GM06990 (cell line): Measurements from ENCODE around the gene OVAAL.

ENCODE experiments used
- DNase-seq: peaks from one replicate; pipeline ENCODE4 v3.0.0-alpha.2; 2011; ENCODE audit not compliant: insufficient read length; ENCODE audit errors: extremely low read depth
- H3K27me3 ChIP-seq: replicated peaks from 2 replicates; pipeline ENCODE4 v1.6.0; 2011; ENCODE audit warnings: low read length; ENCODE audit not compliant: control insufficient read depth, insufficient read depth
- H3K36me3 ChIP-seq: 2 replicates; pipeline ENCODE4 v1.5.1; 2011; ENCODE audit warnings: low read length; ENCODE audit not compliant: control insufficient read depth, insufficient read depth
- H3K4me3 ChIP-seq: replicated peaks from 2 replicates; pipeline ENCODE4 v1.5.1; 2011; ENCODE audit warnings: low read depth, mild to moderate bottlenecking, control low read depth, low read length
- TF ChIP-seq, protein P1 (sequence below): IDR thresholded peaks from 2 replicates; pipeline ENCODE4 v1.5.1; 2011; ENCODE audit warnings: low read length, control low read depth, mild to moderate bottlenecking, inconsistent platforms; ENCODE audit not compliant: insufficient read depth, poor library complexity, severe bottlenecking

OVAAL gene

DNA sequence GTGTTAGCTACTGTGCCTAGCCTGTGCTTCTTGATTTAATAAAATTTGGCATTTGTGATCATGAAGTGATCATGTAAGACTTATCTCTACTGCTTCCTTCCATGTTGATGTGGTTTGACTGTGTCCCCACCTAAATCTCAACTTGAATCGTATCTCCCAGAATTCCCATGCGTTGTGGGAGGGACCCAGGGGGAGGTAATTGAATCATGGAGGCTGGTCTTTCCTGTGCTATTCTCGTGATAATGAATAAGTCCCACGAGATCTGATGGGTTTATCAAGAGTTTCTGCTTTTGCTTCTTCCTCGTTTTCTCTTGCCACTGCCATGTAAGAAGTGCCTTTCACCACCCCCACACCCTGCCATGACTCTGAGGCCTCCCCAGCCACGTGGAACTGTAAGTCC lies at the start of gene OVAAL:
OVAAL (plus strand) TSS at position 301 of the 400 bp plus-strand sequence.
- no peak for DNase-seq
- H3K36me3 ChIP-seq, result no peaks in the 10 kb centered on the region
- TF ChIP-seq, protein P1, sequence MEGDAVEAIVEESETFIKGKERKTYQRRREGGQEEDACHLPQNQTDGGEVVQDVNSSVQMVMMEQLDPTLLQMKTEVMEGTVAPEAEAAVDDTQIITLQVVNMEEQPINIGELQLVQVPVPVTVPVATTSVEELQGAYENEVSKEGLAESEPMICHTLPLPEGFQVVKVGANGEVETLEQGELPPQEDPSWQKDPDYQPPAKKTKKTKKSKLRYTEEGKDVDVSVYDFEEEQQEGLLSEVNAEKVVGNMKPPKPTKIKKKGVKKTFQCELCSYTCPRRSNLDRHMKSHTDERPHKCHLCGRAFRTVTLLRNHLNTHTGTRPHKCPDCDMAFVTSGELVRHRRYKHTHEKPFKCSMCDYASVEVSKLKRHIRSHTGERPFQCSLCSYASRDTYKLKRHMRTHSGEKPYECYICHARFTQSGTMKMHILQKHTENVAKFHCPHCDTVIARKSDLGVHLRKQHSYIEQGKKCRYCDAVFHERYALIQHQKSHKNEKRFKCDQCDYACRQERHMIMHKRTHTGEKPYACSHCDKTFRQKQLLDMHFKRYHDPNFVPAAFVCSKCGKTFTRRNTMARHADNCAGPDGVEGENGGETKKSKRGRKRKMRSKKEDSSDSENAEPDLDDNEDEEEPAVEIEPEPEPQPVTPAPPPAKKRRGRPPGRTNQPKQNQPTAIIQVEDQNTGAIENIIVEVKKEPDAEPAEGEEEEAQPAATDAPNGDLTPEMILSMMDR, result no peak
- no peak within 1 kb of the TSS for H3K4me3 ChIP-seq
- no peaks in the 10 kb centered on the region; the same call in 1 of the 2 replicates for H3K27me3 ChIP-seq

DNA sequence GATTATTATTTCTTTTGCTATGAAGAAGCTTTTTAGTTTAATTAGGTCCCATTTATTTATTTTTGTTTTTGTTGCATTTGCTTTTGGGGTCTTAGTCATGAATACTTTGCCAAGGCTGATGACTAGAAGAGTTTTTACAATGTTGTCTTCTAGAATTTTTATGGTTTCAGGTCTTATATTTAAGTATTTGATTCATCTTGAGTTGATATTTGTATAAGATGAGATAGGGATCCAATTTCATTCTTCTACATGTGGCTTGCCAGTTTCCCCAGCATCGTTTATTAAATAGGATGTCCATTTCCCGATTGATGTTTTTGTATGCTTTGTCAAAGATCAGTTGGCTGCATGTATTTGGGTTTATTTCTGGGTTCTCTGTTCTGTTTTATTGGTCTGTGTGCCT lies 47.9 kb upstream of the OVAAL start:
- no peak for DNase-seq
- TF ChIP-seq, protein P1, result no peak
- Histone ChIP-seq H3K36me3 (no peaks in the 10 kb centered on the region), H3K27me3 (no peaks in the 10 kb centered on the region), H3K4me3 (no peak overlapping the region)

DNA sequence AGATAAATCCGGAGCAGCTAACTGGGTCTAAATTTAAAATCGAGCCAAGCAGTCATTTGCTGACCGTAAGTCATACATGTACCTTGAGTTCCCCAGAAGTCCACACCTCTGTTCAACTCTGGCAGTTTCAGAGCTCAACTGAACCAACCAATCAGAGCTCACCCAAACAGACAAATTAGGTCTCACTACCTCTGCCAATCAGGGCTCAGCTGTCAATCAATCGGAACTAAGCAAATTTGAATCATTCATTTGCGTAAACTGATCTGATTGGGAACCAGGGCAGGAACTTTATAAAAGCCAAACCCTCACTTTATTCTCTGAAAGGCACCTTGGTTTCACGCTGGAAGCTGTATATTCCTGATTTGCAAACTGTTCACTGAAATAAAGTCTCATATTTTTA lies 45.2 kb upstream of the OVAAL start:
- no peak overlapping the region for H3K4me3 ChIP-seq
- no peaks in the 10 kb centered on the region for H3K36me3 ChIP-seq
- TF ChIP-seq, protein P1, result no peak
- DNase-seq, result no peak
- no peaks in the 10 kb centered on the region for H3K27me3 ChIP-seq

DNA sequence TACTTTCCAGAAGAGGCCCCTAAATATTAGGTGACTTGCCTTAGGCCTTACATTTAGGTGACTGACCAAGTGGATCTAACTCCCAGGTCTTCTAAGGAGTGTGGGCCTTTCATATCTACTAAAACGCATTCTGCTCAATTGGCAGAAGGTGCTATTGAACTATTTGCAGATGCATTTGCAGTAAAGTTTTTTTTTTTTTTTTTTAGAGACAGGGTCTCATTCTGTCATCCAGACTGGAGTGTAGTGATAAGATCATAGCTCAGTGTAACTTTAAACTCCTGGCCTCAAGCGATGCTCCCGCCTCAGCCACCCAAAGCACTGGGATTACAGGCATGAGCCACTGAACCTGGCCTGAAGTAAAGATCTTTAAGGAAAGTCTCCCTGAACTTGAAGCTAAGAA lies 43.4 kb upstream of the OVAAL start:
- DNase-seq, result no peak
- H3K4me3 ChIP-seq, result no peak overlapping the region
- H3K27me3 ChIP-seq, result no peaks in the 10 kb centered on the region
- TF ChIP-seq, protein P1, result no peak
- no peaks in the 10 kb centered on the region for H3K36me3 ChIP-seq

DNA sequence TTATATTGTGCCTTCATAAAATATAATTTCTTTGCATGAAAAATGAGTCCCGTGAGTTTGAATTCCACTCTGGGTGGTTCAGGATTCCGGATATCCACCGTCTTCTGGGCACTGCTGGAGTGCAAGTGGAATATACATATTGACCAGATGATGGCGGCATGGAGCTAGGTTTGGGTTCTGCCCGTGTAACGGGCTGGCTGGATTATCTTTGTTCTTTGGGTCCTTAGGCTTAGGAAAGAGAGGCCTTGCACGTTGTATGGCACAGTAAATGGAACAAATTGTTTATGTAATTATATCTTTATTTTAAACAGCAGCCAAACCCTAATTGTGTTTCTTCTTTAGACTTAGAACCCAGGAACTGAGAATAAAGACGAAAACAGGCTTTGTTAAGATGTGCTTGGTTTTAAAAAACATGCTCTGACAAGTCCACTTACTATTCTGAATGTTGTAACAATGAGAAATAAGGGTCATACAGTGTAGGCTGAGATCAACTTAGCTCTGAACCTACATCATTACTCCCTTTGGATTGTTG lies 42.8 kb upstream of the OVAAL start:
- H3K4me3 ChIP-seq, result no peak overlapping the region
- TF ChIP-seq, protein P1, result peak; percentile 80
- no peaks in the 10 kb centered on the region for H3K36me3 ChIP-seq
- DNase-seq, result peak; percentile 63
- H3K27me3 ChIP-seq, result no peaks in the 10 kb centered on the region

DNA sequence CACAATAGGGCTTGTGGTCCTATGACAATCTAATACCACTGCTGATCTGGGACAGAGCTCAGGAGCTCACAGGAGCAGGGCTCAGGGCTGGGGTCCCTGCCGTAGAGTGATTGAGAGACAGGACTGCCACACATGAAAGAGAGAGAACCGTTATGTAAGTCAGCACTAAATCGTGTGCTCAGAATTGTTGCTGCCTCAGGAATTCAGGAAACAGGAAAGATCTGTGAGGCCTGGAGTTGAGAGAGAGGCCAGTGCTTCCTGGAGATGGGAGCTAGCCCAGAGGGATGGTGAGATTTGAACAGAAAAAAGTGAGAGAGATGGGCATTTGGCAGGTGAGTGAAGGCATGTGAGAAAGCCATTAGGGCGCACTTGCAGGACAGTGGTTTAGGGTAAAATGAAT lies 38.9 kb upstream of the OVAAL start:
- no peak for DNase-seq
- Histone ChIP-seq H3K36me3 (no peaks in the 10 kb centered on the region), H3K27me3 (no peaks in the 10 kb centered on the region), H3K4me3 (no peak overlapping the region)
- TF ChIP-seq, protein P1, result no peak
